ENCODE measurements around the gene NUDT16. TPM values are rescaled to one million over a fixed set of nuclear protein-coding genes. Genes with fewer than 3 reads are reported as not detected.

Gene NUDT16
- total and polyA plus RNA-seq, 9 of the 15 experiments (the other 6 are each of a cell fraction or from before 2014, with no cell fraction given) = 1.5 to 11.4 (median 7.6) TPM

- TF ChIP-seq ATF7 (IDR thresholded peaks at IDR 0.05) (0 out of 2 replicates have a peak, but pooled peaks have one; percentile 42), ZNF311 (CRISPR knock-in tag; IDR thresholded peaks at IDR 0.05) (no peak), HNRNPK (IDR thresholded peaks at IDR 0.05; ENCODE audit: low read depth, low read length, poor library complexity, severe bottlenecking) (no peak), ZNF717 (CRISPR knock-in tag; IDR thresholded peaks at IDR 0.05) (no peak), CEBPG (CRISPR knock-in tag; IDR thresholded peaks at IDR 0.05) (no peak), CEBPG (tag; conservative IDR thresholded peaks at IDR 0.05 in 1 of 2, IDR thresholded peaks at IDR 0.05 in 1 of 2) (no peak), CREBBP (IDR thresholded peaks at IDR 0.05; ENCODE audit: low read depth, low read length) (no peak), ELK1 (CRISPR knock-in tag; IDR thresholded peaks at IDR 0.05) (no peak), SMC3 (conservative IDR thresholded peaks at IDR 0.05; ENCODE audit: insufficient read depth, low read depth, low read length) (no peak), FOXJ2 (tag; IDR thresholded peaks at IDR 0.05) (no peak), TFE3 (CRISPR knock-in tag; IDR thresholded peaks at IDR 0.05) (no peak), NCOA4 (IDR thresholded peaks at IDR 0.05; ENCODE audit: partially characterized antibody) (no peak), ZNF316 (IDR thresholded peaks at IDR 0.05) (no peak), SPI1 (IDR thresholded peaks at IDR 0.05; ENCODE audit: borderline replicate concordance, low read depth, low read length) (no peak), MNT (conservative IDR thresholded peaks at IDR 0.05) (peak in 1 of 2 experiments; percentile 58; a peak in 2 of 4 replicates), ZNF384 (IDR thresholded peaks at IDR 0.05; ENCODE audit: low read depth, low read length) (no peak), ZNF830 (CRISPR knock-in tag; IDR thresholded peaks at IDR 0.05) (no peak), ZNF609 (CRISPR knock-in tag; IDR thresholded peaks at IDR 0.05; ENCODE audit: borderline replicate concordance) (0 out of 2 replicates have a peak, but pooled peaks have one; percentile 38), FOS (IDR thresholded peaks at IDR 0.05; ENCODE audit: extremely low read depth, insufficient read length) (peak; percentile 88)
Measured at GRCh38 chr3:131381445-131382291, at the start of gene NUDT16 (continued).

All from K562 (cell line).